ENCODE results near the gene SLIT3. TPM values are rescaled to one million over a fixed set of nuclear protein-coding genes. Genes with fewer than 3 reads are reported as not detected.
"Not testable (repeated sequence)": the region's sequence is repeated elsewhere in the genome, so short reads cannot be mapped to it uniquely, and the experiment has no call there.

SLIT3 gene
- total and polyA plus RNA-seq, 10 of the 15 experiments (the other 5 are each of a cell fraction or from before 2014, with no cell fraction given), result 0.05 TPM; not detected in 9

GRCh38 chr5:168746126-168746892 is 554.6 kb downstream of the SLIT3 start:
- intact Hi-C loops (cut with micrococcal nuclease; ENCODE audit: unreplicated experiment); POLR2A ChIA-PET: not testable (repeated sequence)

GRCh38 chr5:168743617-168744016 is 557.3 kb downstream of the SLIT3 start:
- Histone ChIP-seq H3K9me3 (replicated peaks; ENCODE audit: control insufficient read depth, insufficient read depth, low read length) (no peaks in the 10 kb centered on the region), H3K36me3 (ENCODE audit: control insufficient read depth in 2 of 2, insufficient read depth in 2 of 2, low read length in 1 of 2) (no peaks in the 10 kb centered on the region), H3K4me3 (no peak overlapping the region), H2AFZ (ENCODE audit: control insufficient read depth, low read depth, low read length) (no peak overlapping the region), H3K27me3 (replicated peaks in 1 of 2; ENCODE audit: control insufficient read depth in 2 of 2, insufficient read depth in 2 of 2, low read length in 1 of 2) (no peaks in the 10 kb centered on the region), H3K4me1 (ENCODE audit: control insufficient read depth, insufficient read depth, low read length) (no peaks in the 10 kb centered on the region), H3K27ac (ENCODE audit: control insufficient read depth, insufficient read depth) (no peak overlapping the region), H3K4me2 (ENCODE audit: control insufficient read depth, insufficient read depth) (no peak overlapping the region), H4K20me1 (ENCODE audit: control insufficient read depth, insufficient read depth) (no peaks in the 10 kb centered on the region), H3K79me2 (ENCODE audit: control insufficient read depth, insufficient read depth, low read length) (no peaks in the 10 kb centered on the region), H3K9ac (ENCODE audit: control insufficient read depth, insufficient read depth, low read length) (no peak overlapping the region)
- intact Hi-C loops (cut with micrococcal nuclease; ENCODE audit: unreplicated experiment) (no loop called here), in situ Hi-C loops (cut with MboI) (no loop called here)
- BruUV-seq (replicated peaks), result no TSS peak
- WGBS (ENCODE audit: insufficient coverage, insufficient replicate concordance, low lambda C conversion rate, missing lambda C conversion rate), result 75% methylated on average over 7 of the region's 7 CpGs
- ATAC-seq, result no peak
- ChIA-PET SMC1A (ENCODE audit: uncharacterized antibody, unreplicated experiment) (no interaction called here), POLR2A (no interaction called here), RAD21 (ENCODE audit: unreplicated experiment) (no interaction called here), CTCF (interaction anchor here (0.7 kb wide), 1 partner anchor 136 kb away, joined by 3 read pairs; no protein-coding TSS in a partner anchor)
- DNase-seq (ENCODE audit: low read depth, low spot score), result no peak
- no peak for FAIRE-seq
- TF ChIP-seq E4F1 (IDR thresholded peaks at IDR 0.05; ENCODE audit: borderline replicate concordance, partially characterized antibody) (no peak), NFXL1 (IDR thresholded peaks at IDR 0.05; ENCODE audit: borderline replicate concordance) (no peak), RAD51 (IDR thresholded peaks at IDR 0.05) (no peak), E2F8 (IDR thresholded peaks at IDR 0.05; ENCODE audit: low read depth, partially characterized antibody) (no peak), MAX (IDR thresholded peaks at IDR 0.05; ENCODE audit: low read depth, low read length) (no peak), ZBTB33 (IDR thresholded peaks at IDR 0.05) (no peak)

More at GRCh38 chr5:168746126-168746892, 554.6 kb downstream of the SLIT3 start:
- DNase-seq (ENCODE audit: low read depth, low spot score); ATAC-seq; SMC1A ChIA-PET (ENCODE audit: uncharacterized antibody, unreplicated experiment); FAIRE-seq; H3K9me3 ChIP-seq (replicated peaks; ENCODE audit: control insufficient read depth, insufficient read depth, low read length); H3K27me3 ChIP-seq (replicated peaks in 1 of 2; ENCODE audit: control insufficient read depth in 2 of 2, insufficient read depth in 2 of 2, low read length in 1 of 2); H3K27ac ChIP-seq (ENCODE audit: control insufficient read depth, insufficient read depth); H3K4me1 ChIP-seq (ENCODE audit: control insufficient read depth, insufficient read depth, low read length); in situ Hi-C loops (cut with MboI); H3K4me2 ChIP-seq (ENCODE audit: control insufficient read depth, insufficient read depth); BruUV-seq (replicated peaks); H3K4me3 ChIP-seq; H3K79me2 ChIP-seq (ENCODE audit: control insufficient read depth, insufficient read depth, low read length); RAD21 ChIA-PET (ENCODE audit: unreplicated experiment); H3K36me3 ChIP-seq (ENCODE audit: control insufficient read depth in 2 of 2, insufficient read depth in 2 of 2, low read length in 1 of 2); H3K9ac ChIP-seq (ENCODE audit: control insufficient read depth, insufficient read depth, low read length); H2AFZ ChIP-seq (ENCODE audit: control insufficient read depth, low read depth, low read length); H4K20me1 ChIP-seq (ENCODE audit: control insufficient read depth, insufficient read depth): not testable (repeated sequence)
- WGBS (ENCODE audit: insufficient coverage, insufficient replicate concordance, low lambda C conversion rate, missing lambda C conversion rate), result 67% methylated on average over 8 of the region's 10 CpGs
- CTCF ChIA-PET, result interaction anchor here (2.1 kb wide), 1 partner anchor 11 kb away, joined by 9 read pairs; no protein-coding TSS in a partner anchor
